Inferior parietal cortex (tissue), 1 donor: ENCODE data around the gene ENTPD6.

Source experiments
- DNase-seq: peaks from one replicate; pipeline ENCODE4 v3.0.0-alpha.2; 2016; ENCODE audit errors: extremely low spot score

The ENTPD6 gene

GRCh38 chr20:25207960-25208534 lies 12.5 kb downstream of the ENTPD6 start:
- DNase-seq: no peak

DNA sequence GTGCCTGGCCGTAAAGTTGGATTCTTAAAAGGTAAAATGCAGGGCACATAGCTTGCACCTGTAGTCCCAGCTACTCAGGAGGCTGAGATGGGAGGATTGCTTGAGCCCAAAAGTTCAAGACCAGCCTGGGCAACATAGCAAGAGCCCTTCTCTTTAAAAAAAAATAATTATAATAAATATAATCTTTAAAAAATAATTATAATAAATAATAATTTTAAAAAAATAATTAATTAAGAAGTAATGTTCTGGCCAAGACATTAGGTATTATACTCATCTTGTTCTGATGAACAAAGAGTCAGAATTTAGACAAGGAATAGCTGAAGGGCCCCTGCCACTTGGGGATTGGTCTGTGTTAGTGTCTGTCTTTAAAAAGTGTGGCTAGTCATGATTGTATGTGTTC lies 13.9 kb downstream of the ENTPD6 start:
- DNase-seq: no peak

GRCh38 chr20:25209911-25210310 lies 14.4 kb downstream of the ENTPD6 start:
- no peak for DNase-seq

- DNase-seq: no peak
These were observed 15.8 kb downstream of the ENTPD6 start for GRCh38 chr20:25211273-25211672.

DNA sequence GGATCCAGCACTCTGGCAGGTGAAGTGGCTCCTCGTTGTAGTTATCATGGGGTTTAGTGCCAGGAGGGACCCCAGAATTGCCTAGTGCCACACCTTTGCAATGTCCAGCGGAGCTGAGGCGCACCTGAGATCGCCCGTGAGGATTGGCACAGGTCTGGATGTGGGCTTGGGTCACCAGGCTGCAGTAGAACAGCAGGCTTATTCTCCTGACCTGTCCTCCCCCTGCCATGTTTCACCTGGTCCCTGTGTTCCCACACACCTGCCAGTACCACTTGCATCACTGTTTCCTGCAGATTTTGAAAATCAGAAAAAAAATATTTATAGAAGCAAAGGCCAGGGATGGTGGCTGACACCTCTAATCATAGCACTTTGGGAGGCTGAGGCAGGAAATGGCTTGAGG lies 16.7 kb downstream of the ENTPD6 start:
- no peak for DNase-seq

- DNase-seq: no peak
These were observed 18.3 kb downstream of the ENTPD6 start for GRCh38 chr20:25213566-25214425.

DNA sequence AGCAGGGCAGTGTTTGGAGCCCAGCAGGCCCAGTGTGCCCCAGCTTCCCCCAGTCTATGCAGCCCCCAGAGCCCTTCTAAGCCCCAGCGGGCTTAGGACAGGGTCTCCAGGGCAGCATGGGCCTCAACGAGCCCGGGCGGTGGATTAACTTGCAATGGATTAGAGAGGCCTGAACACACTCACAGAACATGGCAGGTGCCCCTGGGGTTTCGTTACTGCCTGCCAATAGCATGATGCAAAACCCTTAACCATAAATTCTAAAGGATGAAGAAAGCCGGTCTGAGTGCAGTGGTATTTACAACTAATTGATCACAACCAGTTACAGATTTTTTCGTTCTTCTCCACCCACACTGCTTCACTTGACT lies 18.9 kb downstream of the ENTPD6 start:
- DNase-seq: no peak

- no peak for DNase-seq
These were observed 19.3 kb downstream of the ENTPD6 start for GRCh38 chr20:25214819-25215218.

- DNase-seq: no peak
These were observed 20.0 kb downstream of the ENTPD6 start for GRCh38 chr20:25215521-25215920.

DNA sequence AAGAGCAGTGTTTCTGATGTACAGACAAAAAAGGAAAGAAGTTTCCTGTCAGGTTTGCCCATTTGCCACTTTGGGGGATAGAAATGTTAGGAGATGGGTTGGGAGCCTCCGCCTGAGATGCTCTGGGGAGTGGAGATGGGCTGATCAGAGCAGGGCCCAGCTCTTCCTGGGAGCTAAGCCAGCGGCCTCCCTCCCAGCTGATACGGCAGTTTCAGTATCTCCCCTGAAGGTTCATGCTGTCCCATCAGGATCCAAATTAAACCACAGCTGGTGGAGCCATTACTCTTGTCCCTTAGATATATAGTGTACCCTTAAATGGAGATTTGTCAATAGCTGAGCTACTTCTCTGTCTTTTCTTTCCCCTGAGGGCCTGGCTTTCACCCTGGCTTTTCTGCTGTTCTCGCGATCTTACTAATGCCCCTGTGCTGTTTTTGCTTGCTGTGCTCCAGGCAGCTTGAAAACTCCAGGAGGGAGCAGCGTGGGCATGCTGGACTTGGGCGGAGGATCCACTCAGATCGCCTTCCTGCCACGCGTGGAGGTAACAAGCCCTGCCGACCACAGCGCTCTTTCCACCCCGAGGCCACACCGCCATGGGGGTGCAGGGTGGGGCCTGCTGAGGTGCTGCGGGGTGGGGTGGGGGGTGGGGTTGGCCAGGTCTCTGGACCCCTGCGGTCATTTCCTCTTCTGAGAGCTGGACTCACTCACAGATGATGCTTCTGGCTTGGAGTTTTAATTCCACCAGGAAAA lies 20.9 kb downstream of the ENTPD6 start:
- no peak for DNase-seq

GRCh38 chr20:25217161-25218108 lies 21.9 kb downstream of the ENTPD6 start:
- no peak for DNase-seq

DNA sequence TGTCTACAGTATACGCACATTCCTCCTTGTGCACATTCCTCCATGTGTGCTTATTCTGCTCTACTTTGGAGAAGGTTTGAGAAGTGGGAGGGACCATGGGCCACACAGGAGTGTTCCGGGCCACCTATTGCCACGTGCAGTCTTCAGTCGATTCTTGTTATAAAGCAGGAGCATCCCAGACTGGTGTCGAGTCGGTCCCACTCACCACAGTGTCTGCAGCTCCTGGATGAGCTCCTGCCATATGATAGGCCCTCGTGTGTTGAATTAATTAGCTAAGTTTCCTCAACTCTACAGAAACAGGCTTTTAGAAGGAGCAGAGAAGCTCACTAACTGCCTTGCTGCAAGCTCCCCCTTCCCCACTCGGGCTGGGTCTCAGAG lies 22.6 kb downstream of the ENTPD6 start:
- no peak for DNase-seq

- no peak for DNase-seq
These were observed 23.0 kb downstream of the ENTPD6 start for GRCh38 chr20:25218492-25218891.

DNA sequence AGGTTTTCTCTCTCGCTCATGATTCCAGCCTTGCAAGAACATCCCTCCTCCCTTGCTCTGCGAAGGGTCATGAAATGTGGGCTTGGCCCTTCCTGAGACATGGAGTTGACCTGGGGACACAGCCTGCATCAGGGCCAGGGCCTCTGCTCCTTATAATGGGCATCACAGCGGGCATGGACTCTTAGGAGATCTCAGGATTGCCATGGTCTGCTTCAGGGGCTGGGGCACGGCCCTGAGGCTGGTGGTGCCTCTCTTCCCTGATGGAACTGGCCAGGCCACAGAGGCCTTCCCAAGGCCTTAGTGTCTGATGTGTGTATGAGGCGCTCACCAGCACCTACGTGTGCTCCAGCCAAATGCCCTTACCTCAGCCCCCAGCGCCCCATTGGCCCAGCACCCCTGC lies 23.9 kb downstream of the ENTPD6 start:
- no peak for DNase-seq

- DNase-seq: no peak
These were observed 24.7 kb downstream of the ENTPD6 start for GRCh38 chr20:25220021-25220730.

DNA sequence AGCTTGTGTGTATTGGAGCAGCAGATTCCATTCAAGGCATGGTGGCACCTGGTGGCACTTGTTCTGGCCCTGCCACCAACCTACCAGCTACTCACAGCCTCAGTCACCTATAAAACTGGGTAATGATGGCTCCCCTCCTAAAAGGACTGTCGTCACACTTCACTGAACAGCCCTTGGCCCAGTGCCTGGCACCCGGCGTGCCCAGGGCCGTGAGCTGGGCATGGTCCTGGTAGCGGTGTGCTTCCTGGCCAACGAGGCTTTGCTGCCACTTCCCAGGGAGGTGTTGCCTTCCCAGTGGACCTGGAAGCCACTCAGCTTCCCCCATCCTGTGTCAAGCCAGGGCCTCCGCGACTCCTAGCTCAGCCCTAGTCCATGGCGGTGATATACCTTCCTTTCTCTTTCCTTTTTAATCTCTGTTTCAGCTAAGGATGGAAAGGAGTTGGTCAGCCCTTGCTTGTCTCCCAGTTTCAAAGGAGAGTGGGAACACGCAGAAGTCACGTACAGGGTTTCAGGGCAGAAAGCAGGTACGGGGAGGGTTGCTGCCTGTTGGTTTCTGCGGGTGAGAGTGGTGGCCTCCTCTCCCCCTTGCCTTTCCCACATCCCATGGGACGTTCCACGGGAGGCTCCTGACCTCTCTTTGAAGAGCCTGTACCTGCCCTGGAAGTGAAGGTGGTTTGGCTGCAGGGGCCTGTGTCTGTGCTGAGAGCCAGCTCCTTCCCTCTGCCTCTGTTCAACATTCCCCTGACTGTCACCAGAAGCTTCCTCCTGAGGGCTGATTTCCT lies 25.5 kb downstream of the ENTPD6 start:
- no peak for DNase-seq

DNA sequence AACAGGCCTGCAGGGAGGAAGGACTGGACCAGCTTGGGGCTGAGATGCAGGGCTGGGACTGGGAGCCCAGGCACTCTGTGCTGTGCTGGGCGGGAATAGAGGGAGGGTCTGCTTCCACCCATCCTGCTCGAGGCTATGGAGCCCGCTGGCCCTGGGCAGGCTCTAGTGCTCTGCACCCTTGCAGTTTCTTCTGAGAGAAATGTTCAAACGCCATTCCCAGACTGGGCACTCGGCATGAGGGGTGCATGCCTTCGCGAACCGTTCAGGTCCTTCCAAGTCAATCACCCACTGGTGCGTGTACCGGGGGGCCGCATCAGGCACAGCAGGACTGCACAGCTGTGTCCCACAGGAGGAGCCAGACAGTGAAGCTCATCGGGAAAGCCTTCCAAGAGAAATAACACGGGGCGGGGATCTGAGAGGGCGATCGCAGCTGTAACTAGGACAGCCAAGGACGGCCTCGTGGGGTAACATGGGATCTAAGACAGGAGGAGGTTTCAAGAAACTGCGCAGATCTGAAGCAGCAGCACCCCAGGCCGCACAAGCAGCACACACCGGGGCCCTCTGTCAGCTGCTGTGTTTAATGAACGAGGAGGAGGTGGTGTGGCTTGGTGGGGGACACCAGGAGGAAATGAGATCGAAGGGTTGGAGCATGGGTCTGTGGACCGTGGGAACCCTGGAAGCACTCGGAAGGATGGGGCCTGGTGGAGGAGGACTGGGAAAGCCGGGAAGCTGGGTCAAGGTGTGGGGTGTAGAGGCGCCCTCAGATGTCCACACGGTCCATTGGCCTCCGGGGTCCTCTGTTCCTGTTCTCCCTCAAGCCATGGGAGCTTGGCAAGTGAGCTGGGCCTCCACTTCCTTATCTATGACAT lies 26.3 kb downstream of the ENTPD6 start:
- DNase-seq: no peak

DNA sequence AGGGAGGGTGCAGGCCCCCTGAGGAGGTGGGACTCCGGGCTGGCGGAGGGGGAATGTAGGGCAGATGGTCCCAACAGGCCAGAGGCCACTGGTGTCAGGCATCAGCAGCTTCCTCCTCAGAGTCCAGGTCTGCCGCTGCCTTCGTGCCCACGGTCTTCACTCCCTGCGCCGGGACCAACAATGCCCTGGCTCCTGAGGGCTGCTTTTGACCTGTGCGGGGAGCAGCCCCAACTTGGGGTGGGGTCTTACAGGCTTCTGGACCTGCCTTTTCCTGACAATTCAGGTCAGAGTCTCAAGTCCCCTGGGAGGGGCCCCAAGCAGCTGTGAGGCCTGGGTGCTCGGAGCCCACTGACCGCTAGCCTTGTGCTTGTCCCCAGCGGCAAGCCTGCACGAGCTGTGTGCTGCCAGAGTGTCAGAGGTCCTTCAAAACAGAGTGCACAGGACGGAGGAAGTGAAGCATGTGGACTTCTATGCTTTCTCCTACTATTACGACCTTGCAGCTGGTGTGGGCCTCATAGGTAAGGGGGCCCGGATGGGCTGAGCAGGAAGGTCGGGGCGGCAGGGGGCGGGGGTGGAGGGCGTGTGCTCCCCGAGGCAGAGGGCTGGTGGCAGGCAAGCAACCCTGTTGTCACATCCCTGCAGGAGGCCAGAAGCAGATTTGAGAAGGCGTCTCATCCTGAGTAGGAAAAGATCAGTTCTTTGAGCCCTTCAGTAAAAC lies 27.1 kb downstream of the ENTPD6 start:
- no peak for DNase-seq
